Esophagus (tissue), 2 donors: ENCODE results near the gene SIPA1L2. TPM values are rescaled to one million over a fixed set of nuclear protein-coding genes. Genes with fewer than 3 reads are reported as not detected.

Source experiments
- H3K27ac ChIP-seq, 2 donors: one replicate each; pipeline ENCODE4 v1.5.1; 2013; ENCODE audit warnings: low read depth in 2 of 2, mild to moderate bottlenecking in 2 of 2, inconsistent platforms in 1 of 2, low read length in 1 of 2, moderate library complexity in 1 of 2
- H3K27me3 ChIP-seq, 2 donors: one replicate each; pipeline ENCODE4 v1.6.1; 2013; ENCODE audit warnings: low read length in 2 of 2, control low read depth in 1 of 2, mild to moderate bottlenecking in 1 of 2; ENCODE audit not compliant: insufficient read depth in 2 of 2, control insufficient read depth in 1 of 2
- H3K36me3 ChIP-seq, 2 donors: one replicate each; pipeline ENCODE4 v1.6.1; 2013; ENCODE audit warnings: low read length in 1 of 2; ENCODE audit not compliant: control insufficient read depth in 2 of 2, insufficient read depth in 2 of 2
- H3K4me1 ChIP-seq, 2 donors: one replicate each; pipeline ENCODE4 v1.6.1; 2013; ENCODE audit warnings: low read length in 1 of 2; ENCODE audit not compliant: control insufficient read depth in 2 of 2, insufficient read depth in 2 of 2
- H3K4me3 ChIP-seq, 2 donors: one replicate each; pipeline ENCODE4 v1.5.1; 2013; ENCODE audit warnings: low read length in 2 of 2, mild to moderate bottlenecking in 2 of 2, low read depth in 1 of 2, moderate library complexity in 1 of 2
- H3K9me3 ChIP-seq, 2 donors: one replicate each; pipeline ENCODE4 v1.6.1; 2013; ENCODE audit warnings: mild to moderate bottlenecking in 2 of 2, low read depth in 1 of 2, low read length in 1 of 2, moderate library complexity in 1 of 2; ENCODE audit not compliant: control insufficient read depth in 2 of 2, insufficient read depth in 1 of 2
- WGBS, 2 donors: extraction: QIAGEN DNeasy Blood & Tissue Kit; methylation state at CpG; one replicate each; pipeline ENCODE4 v1.1.7; 2013; 5-methylcytosine and 5-hydroxymethylcytosine counted together
- polyA plus RNA-seq, 2 donors: library from polyadenylated mRNA; stranded (reverse); fragments of 200-250 nt; gene quantifications; one replicate each; pipeline ENCODE4 v1.2.3, GENCODE V29; 2013
- donor health status: healthy with polysubstance abuse.
- donor health status: Bipolar disorder and iron deficiency.

The SIPA1L2 gene
- polyA plus RNA-seq, 2 donors: 11.2 to 16.5 TPM

- Histone ChIP-seq H3K4me3 (no peak overlapping the region), H3K27ac (no peak overlapping the region), H3K9me3 (no peaks in the 10 kb centered on the region), H3K4me1 (peaks cover 0 to 4% of the 10 kb centered on the region in 2 donors), H3K27me3 (no peaks in the 10 kb centered on the region), H3K36me3 (peaks cover 0 to 3% of the 10 kb centered on the region in 2 donors)
- whole genome bisulfite sequencing, 2 donors: 76 to 83% methylated on average over 4 of the region's 4 CpGs
These were observed 21.5 kb downstream of the SIPA1L2 start for GRCh38 chr1:232608427-232608826.

- WGBS, 2 donors: 92 to 93% methylated on average over 4 of the region's 4 CpGs
- Histone ChIP-seq H3K27ac (no peak overlapping the region), H3K9me3 (no peaks in the 10 kb centered on the region), H3K4me3 (no peak overlapping the region), H3K27me3 (no peaks in the 10 kb centered on the region), H3K4me1 (peaks cover 0 to 2% of the 10 kb centered on the region in 2 donors), H3K36me3 (peaks cover 0 to 5% of the 10 kb centered on the region in 2 donors)
These were observed 27.3 kb downstream of the SIPA1L2 start for GRCh38 chr1:232602622-232603021.

DNA sequence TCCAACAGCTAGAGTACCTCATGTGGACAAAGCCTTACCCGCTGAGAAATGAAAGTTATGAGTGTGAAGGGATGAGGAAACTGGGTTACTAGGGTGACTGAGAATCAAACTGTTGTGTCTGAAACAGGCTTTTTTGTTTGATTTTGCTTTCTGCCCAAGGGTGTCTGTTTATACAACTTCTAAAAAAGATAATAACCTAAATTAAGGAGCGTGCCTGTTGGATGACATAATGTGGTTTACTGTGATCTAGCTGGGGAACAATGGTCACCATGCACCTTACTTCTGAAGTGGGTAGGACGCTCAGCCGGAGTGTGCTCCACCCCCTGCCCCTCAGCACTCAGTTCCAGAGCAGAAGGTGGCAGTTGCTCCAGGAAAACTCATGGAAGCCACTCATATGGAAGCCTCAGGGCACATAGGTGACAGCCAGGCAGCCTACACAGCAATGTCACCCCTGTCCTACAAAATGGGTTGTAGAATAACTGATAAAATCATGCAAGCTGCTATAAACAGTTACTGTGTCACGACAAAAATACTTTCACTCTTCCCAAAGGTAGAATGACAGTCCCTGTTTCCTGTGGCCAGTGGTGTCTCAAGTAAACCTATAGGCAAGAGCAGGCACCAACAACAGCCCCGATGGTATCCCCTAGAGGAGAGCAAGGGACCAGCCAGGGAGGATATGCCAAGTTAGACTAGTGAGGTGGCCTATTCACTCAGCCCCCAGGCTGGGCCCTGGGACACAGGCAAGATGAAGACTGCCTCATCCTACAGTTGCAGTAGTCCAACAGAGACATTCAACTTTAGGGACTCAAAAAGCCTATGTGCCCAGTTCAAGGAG, 29.3 kb downstream of the SIPA1L2 start:
- no peak overlapping the region for H3K4me3 ChIP-seq
- no peaks in the 10 kb centered on the region for H3K9me3 ChIP-seq
- 66 to 77% methylated on average over 6 of the region's 6 CpGs for WGBS, 2 donors
- H3K27ac ChIP-seq: no peak overlapping the region
- no peaks in the 10 kb centered on the region for H3K27me3 ChIP-seq
- H3K36me3 ChIP-seq: peaks cover 0 to 5% of the 10 kb centered on the region in 2 donors
- H3K4me1 ChIP-seq: peaks cover 0 to 2% of the 10 kb centered on the region in 2 donors

- H3K27ac ChIP-seq: no peak overlapping the region
- peaks cover 0 to 3% of the 10 kb centered on the region in 2 donors for H3K36me3 ChIP-seq
- no peak overlapping the region for H3K4me3 ChIP-seq
- H3K4me1 ChIP-seq: peaks cover 0 to 2% of the 10 kb centered on the region in 2 donors
- no peaks in the 10 kb centered on the region for H3K27me3 ChIP-seq
- no peaks in the 10 kb centered on the region for H3K9me3 ChIP-seq
- 73 to 77% methylated on average over 11 of the region's 11 CpGs for WGBS, 2 donors
These were observed 30.5 kb downstream of the SIPA1L2 start for GRCh38 chr1:232599178-232600041.

DNA sequence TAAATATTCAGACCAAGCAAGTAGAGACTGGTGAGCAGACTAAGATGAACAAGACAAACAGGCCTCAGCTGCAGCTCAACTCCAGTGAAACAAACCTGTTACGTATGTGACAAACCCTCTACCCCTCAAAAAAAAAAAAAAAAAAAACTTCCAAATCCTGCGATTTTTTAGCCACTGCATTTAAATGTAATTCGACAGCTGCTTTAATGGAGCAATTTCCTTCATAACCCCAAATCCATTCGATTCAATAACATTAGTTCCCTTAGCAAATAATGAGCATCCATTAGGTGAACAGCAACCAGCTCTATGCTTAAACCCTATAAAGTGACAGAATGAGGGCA, 31.1 kb downstream of the SIPA1L2 start:
- Histone ChIP-seq H3K4me1 (peaks cover 0 to 2% of the 10 kb centered on the region in 2 donors), H3K27me3 (no peaks in the 10 kb centered on the region), H3K27ac (no peak overlapping the region), H3K9me3 (no peaks in the 10 kb centered on the region), H3K36me3 (peaks cover 0 to 3% of the 10 kb centered on the region in 2 donors), H3K4me3 (no peak overlapping the region)
- 91 to 93% methylated on average over 4 of the region's 4 CpGs for WGBS, 2 donors

DNA sequence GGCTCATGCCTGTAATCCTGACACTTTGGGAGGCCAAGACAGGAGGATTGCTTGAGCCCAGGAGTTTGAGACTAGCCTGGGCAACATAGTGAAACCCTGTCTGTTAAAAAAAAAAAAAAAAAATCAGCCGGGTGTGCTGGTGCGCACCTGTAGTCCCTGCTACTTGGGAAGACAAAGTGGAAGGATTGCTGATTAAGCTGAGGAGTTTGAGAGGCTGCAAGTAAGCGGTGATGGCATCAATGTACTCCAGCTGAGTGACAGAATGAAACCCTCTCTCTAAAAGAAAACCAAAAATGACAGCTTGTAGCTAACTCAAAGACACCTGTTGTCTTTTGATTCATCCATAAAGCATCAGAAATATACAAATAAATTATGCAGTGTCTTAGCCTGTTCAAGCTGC, 31.8 kb downstream of the SIPA1L2 start:
- no peaks in the 10 kb centered on the region for H3K27me3 ChIP-seq
- no peaks in the 10 kb centered on the region for H3K9me3 ChIP-seq
- no peaks in the 10 kb centered on the region for H3K4me1 ChIP-seq
- no peak overlapping the region for H3K4me3 ChIP-seq
- no peak overlapping the region for H3K27ac ChIP-seq
- H3K36me3 ChIP-seq: no peaks in the 10 kb centered on the region
- 98% methylated on average over 3 of the region's 3 CpGs for WGBS, 2 donors

DNA sequence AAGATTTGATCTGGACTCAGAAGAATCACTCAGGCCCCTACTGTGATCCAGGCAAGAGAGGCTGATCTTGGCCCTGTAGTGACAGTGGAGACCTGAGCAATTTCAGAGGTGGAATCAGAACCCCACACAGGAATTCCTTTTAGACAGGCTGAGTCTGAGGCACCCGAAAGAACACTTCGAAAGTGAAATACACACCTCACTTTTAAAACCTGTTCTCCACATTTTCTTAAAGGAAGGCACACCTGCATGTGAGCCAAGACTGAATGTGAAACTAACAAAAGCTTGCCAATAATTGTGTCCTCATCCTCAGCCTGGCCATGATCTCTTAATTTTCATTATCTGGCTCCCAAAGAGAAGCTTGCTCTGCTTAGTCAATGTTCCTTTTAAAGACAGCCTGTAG, 32.2 kb downstream of the SIPA1L2 start:
- Histone ChIP-seq H3K36me3 (no peaks in the 10 kb centered on the region), H3K27ac (no peak overlapping the region), H3K4me3 (no peak overlapping the region), H3K9me3 (no peaks in the 10 kb centered on the region), H3K27me3 (no peaks in the 10 kb centered on the region), H3K4me1 (no peaks in the 10 kb centered on the region)
- 48 to 56% methylated on average over 2 of the region's 2 CpGs for WGBS, 2 donors

DNA sequence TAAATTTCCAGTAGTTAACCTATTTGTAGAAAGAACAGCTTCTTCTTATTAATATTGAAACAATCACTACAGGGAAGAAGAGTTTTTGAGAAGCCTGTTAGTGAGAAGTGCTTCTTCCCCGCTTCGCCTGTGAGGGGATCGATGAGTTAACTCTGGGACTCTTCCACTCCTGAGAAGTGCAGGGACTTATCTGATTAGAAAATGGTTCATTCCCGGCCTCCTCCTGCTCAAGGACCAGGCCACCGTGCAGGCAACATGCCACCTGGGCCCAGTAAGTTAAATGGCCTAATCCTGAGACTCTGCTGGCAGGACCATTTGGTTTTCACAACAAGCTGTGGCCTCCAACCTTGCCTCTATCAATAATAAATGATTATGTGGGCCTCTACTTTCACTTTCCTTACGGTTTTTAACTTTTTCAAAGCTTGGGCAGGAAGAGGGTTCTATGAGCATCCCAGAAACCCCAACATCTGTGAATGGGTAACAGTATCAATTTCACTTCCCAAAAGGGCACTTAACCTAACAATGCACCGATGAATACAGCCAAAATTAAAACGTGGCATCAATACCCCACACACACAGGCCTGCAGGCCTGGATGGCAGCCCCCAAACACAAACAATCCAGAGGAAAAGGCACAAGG, 33.1 kb downstream of the SIPA1L2 start:
- no peaks in the 10 kb centered on the region for H3K27me3 ChIP-seq
- no peak overlapping the region for H3K27ac ChIP-seq
- H3K9me3 ChIP-seq: no peaks in the 10 kb centered on the region
- WGBS, 2 donors: 68 to 69% methylated on average over 8 of the region's 8 CpGs
- H3K4me1 ChIP-seq: no peaks in the 10 kb centered on the region
- no peaks in the 10 kb centered on the region for H3K36me3 ChIP-seq
- no peak overlapping the region for H3K4me3 ChIP-seq
